Sigmoid colon (tissue), 4 donors: ENCODE measurements around the gene HHATL.

Experiments used
- EP300 ChIP-seq, 4 donors: sonication (generic); formaldehyde crosslinking; IDR thresholded peaks; one replicate each; pipeline ENCODE4 v1.6.1; 2017; ENCODE audit warnings: antibody characterized with exemption in 4 of 4
- POLR2A ChIP-seq, 2 donors: fragments of 450-650 bp; IDR thresholded peaks; one replicate each; pipeline ENCODE4 v1.6.1; 2016; ENCODE audit warnings: antibody characterized with exemption in 2 of 2, mild to moderate bottlenecking in 2 of 2, moderate library complexity in 2 of 2
- POLR2AphosphoS5 ChIP-seq, 4 donors: sonication (generic); formaldehyde crosslinking; IDR thresholded peaks; one replicate each; pipeline ENCODE4 v1.6.1; 2017; ENCODE audit warnings: antibody characterized with exemption in 4 of 4
- TF ChIP-seq, protein P1 (sequence below), 4 experiments: fragments of 450-650 bp in 3 of 4; fragments of 200-600 bp in 1 of 4; IDR thresholded peaks; one replicate each; pipeline ENCODE4 v1.5.1; 2016 to 2019; ENCODE audit warnings: antibody characterized with exemption in 4 of 4, mild to moderate bottlenecking in 3 of 4, moderate library complexity in 2 of 4

GRCh38 chr3:42732829-42733459, 30.3 kb upstream of the HHATL start:
- TF ChIP-seq, protein P1, sequence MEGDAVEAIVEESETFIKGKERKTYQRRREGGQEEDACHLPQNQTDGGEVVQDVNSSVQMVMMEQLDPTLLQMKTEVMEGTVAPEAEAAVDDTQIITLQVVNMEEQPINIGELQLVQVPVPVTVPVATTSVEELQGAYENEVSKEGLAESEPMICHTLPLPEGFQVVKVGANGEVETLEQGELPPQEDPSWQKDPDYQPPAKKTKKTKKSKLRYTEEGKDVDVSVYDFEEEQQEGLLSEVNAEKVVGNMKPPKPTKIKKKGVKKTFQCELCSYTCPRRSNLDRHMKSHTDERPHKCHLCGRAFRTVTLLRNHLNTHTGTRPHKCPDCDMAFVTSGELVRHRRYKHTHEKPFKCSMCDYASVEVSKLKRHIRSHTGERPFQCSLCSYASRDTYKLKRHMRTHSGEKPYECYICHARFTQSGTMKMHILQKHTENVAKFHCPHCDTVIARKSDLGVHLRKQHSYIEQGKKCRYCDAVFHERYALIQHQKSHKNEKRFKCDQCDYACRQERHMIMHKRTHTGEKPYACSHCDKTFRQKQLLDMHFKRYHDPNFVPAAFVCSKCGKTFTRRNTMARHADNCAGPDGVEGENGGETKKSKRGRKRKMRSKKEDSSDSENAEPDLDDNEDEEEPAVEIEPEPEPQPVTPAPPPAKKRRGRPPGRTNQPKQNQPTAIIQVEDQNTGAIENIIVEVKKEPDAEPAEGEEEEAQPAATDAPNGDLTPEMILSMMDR (IDR thresholded peaks at IDR 0.05): no peak
- TF ChIP-seq POLR2A (IDR thresholded peaks at IDR 0.05) (no peak), EP300 (IDR thresholded peaks at IDR 0.05) (no peak), POLR2AphosphoS5 (IDR thresholded peaks at IDR 0.05) (no peak)
